Nasal cavity respiratory epithelium epithelial cell of viscerocranial mucosa (primary cell): ENCODE measurements around the gene CXCR5. TPM values are rescaled to one million over a fixed set of nuclear protein-coding genes. Genes with fewer than 3 reads are reported as not detected.

Source experiments
- total RNA-seq: library from RNA; depleted of rRNA; stranded (reverse); fragments of >200 nt; gene quantifications from 2 replicates; pipeline ENCODE4 v1.2.3, GENCODE V29; 2014

Gene CXCR5
- total RNA-seq = not detected in 2 replicates

GRCh38 chr11:118883368-118884071, at the start of gene CXCR5:
Gene CXCR5 (plus strand): TSS chr11:118883892. CDS start chr11:118883942, 50 bp downstream.

Other genes starting within 250 kb of the CXCR5 start
- gene TREH, start 204.2 kb upstream of the CXCR5 start, total RNA-seq = not detected in 2 replicates
- gene DDX6, start 92.7 kb upstream of the CXCR5 start, total RNA-seq = 123 and 169 TPM in 2 replicates
- gene BCL9L, start 42.0 kb downstream of the CXCR5 start, total RNA-seq = 24.9 and 101 TPM in 2 replicates
- gene UPK2, start 72.4 kb downstream of the CXCR5 start, total RNA-seq = 0.21 and 0.34 TPM in 2 replicates
- not detected in 2 replicates for gene FOXR1, start 87.9 kb downstream of the CXCR5 start, total RNA-seq
- 11.7 and 14.4 TPM in 2 replicates for gene CENATAC, start 114.2 kb downstream of the CXCR5 start, total RNA-seq
- 857 and 1,469 TPM in 2 replicates for gene RPS25, start 134.5 kb downstream of the CXCR5 start, total RNA-seq
- gene TRAPPC4, start 134.9 kb downstream of the CXCR5 start, total RNA-seq = 84.6 and 107 TPM in 2 replicates
- gene SLC37A4, start 147.0 kb downstream of the CXCR5 start, total RNA-seq = 9.9 and 12.8 TPM in 2 replicates
- 227 and 417 TPM in 2 replicates for gene HYOU1, start 173.3 kb downstream of the CXCR5 start, total RNA-seq
- 28.0 and 31.2 TPM in 2 replicates for gene VPS11, start 183.9 kb downstream of the CXCR5 start, total RNA-seq
- gene HMBS, start 201.0 kb downstream of the CXCR5 start, total RNA-seq = 12.6 and 18.4 TPM in 2 replicates
- gene DPAGT1, start 218.0 kb downstream of the CXCR5 start, total RNA-seq = 21.2 and 27.1 TPM in 2 replicates
- 2.5 and 3.1 TPM in 2 replicates for gene C2CD2L, start 223.5 kb downstream of the CXCR5 start, total RNA-seq
- gene HINFP, start 237.7 kb downstream of the CXCR5 start, total RNA-seq = 13.0 and 21.9 TPM in 2 replicates